ENCODE data around the gene ATG9A. TPM values are rescaled to one million over a fixed set of nuclear protein-coding genes. Genes with fewer than 3 reads are reported as not detected.

The ATG9A gene
- total and polyA plus RNA-seq, 9 of the 15 experiments (the other 6 are each of a cell fraction or from before 2014, with no cell fraction given), result 0.25 to 65.6 (median 23.4) TPM

DNA sequence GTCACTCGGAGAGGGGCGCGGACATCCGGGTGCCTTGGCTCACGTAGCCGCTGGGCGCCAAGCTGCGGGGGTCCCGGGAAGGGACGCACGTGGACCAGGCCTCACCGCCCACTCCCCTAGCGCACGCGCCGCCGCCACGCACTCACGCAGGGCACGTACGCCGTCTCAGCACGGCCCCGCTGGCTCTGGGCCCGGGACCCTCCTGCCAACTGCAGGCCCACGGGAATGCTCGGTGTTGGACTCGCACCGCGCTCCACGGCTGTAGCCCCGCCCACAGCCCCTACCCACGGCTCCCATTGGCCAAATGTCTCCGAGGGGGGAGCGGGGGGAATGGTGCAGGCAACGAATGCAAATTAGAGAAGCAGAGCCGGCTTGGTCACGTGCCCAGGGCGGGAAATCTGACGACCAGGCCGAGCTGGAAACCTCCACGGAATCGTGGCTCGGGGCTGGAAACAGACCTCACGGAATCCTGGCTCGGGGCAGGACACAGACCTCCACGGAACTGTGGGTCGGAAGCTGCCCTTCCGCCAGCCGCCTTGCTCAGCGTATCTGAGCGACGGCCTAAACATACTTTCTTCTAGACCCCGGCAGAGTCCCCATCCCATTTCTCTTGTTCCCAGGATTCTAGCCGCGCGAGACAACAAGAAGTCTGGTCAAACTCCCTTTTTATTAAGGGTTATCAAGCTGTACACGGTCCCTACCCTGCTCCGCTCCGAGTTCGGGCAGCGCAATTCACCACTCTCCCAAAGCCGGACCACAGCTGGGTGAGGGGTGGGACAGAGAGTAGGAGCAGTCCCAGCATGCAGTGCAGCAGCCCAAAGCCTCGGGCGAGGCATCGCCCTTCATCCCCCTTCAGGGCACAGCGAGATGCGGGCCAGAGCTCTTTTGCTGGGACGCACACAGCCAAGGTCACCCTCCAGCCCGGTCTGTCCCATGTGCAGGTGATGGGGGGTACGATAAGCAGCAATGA, 10.4 kb downstream of the ATG9A start, which contains the start of gene ABCB6 (continued):
- peak; percentile 53 for TF ChIP-seq SAP30 (IDR thresholded peaks at IDR 0.05; ENCODE audit: borderline replicate concordance, insufficient read depth, low read depth, low read length, poor library complexity, severe bottlenecking)
- no peak for TF ChIP-seq ASH1L (IDR thresholded peaks at IDR 0.05; ENCODE audit: borderline replicate concordance, low read depth, partially characterized antibody)
- no peak for TF ChIP-seq MCM2 (IDR thresholded peaks at IDR 0.05; ENCODE audit: low read depth)
- no peak for TF ChIP-seq ZNF124 (CRISPR knock-in tag; IDR thresholded peaks at IDR 0.05)
- TF ChIP-seq ESRRA (IDR thresholded peaks at IDR 0.05; ENCODE audit: borderline replicate concordance, low read depth), result 0 out of 2 replicates have a peak, but pooled peaks have one; percentile 10
- no peak for TF ChIP-seq FOS (IDR thresholded peaks at IDR 0.05; ENCODE audit: extremely low read depth, insufficient read length)
- TF ChIP-seq ZNF830 (CRISPR knock-in tag; IDR thresholded peaks at IDR 0.05), result no peak
- no peak for TF ChIP-seq TRIM28 (IDR thresholded peaks at IDR 0.05)
- no peak for TF ChIP-seq KLF6 (CRISPR knock-in tag; IDR thresholded peaks at IDR 0.05; ENCODE audit: borderline replicate concordance)
- no peak for TF ChIP-seq ZNF212 (CRISPR knock-in tag; IDR thresholded peaks at IDR 0.05)
- TF ChIP-seq ZNF274 (IDR thresholded peaks at IDR 0.05; ENCODE audit: borderline replicate concordance, low read depth, low read length), result no peak
- TF ChIP-seq ZNF76 (CRISPR knock-in tag; IDR thresholded peaks at IDR 0.05; ENCODE audit: borderline replicate concordance), result no peak
- TF ChIP-seq RBM14 (IDR thresholded peaks at IDR 0.05; ENCODE audit: borderline replicate concordance, insufficient read depth, low read depth, low read length), result no peak
- TF ChIP-seq, protein P1, sequence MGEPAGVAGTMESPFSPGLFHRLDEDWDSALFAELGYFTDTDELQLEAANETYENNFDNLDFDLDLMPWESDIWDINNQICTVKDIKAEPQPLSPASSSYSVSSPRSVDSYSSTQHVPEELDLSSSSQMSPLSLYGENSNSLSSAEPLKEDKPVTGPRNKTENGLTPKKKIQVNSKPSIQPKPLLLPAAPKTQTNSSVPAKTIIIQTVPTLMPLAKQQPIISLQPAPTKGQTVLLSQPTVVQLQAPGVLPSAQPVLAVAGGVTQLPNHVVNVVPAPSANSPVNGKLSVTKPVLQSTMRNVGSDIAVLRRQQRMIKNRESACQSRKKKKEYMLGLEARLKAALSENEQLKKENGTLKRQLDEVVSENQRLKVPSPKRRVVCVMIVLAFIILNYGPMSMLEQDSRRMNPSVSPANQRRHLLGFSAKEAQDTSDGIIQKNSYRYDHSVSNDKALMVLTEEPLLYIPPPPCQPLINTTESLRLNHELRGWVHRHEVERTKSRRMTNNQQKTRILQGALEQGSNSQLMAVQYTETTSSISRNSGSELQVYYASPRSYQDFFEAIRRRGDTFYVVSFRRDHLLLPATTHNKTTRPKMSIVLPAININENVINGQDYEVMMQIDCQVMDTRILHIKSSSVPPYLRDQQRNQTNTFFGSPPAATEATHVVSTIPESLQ (CRISPR knock-in tag; IDR thresholded peaks at IDR 0.05), result 0 out of 2 replicates have a peak, but pooled peaks have one; percentile 83
- TF ChIP-seq BCL6 (CRISPR knock-in tag; IDR thresholded peaks at IDR 0.05), result no peak
- peak; percentile 72 for TF ChIP-seq CXXC5 (CRISPR knock-in tag; IDR thresholded peaks at IDR 0.05)
- TF ChIP-seq WHSC1 (IDR thresholded peaks at IDR 0.05; ENCODE audit: low read length), result no peak
- no peak for TF ChIP-seq MCM3 (IDR thresholded peaks at IDR 0.05)
- TF ChIP-seq SRSF9 (IDR thresholded peaks at IDR 0.05; ENCODE audit: borderline replicate concordance, low read depth, low read length), result no peak
- TF ChIP-seq NCOA6 (IDR thresholded peaks at IDR 0.05), result no peak
- no peak for TF ChIP-seq MAFF (IDR thresholded peaks at IDR 0.05; ENCODE audit: low read length)
- no peak for TF ChIP-seq HNRNPLL (IDR thresholded peaks at IDR 0.05; ENCODE audit: low read depth, low read length, poor library complexity, severe bottlenecking)
- peak; percentile 84 for TF ChIP-seq ZFX (CRISPR knock-in tag; IDR thresholded peaks at IDR 0.05)
- TF ChIP-seq KAT8 (IDR thresholded peaks at IDR 0.05; ENCODE audit: low read depth), result no peak
- TF ChIP-seq CBFB (CRISPR knock-in tag; IDR thresholded peaks at IDR 0.05), result no peak
- no peak for TF ChIP-seq RBM25 (IDR thresholded peaks at IDR 0.05; ENCODE audit: low read depth, low read length, severe bottlenecking)
- TF ChIP-seq, protein P2, sequence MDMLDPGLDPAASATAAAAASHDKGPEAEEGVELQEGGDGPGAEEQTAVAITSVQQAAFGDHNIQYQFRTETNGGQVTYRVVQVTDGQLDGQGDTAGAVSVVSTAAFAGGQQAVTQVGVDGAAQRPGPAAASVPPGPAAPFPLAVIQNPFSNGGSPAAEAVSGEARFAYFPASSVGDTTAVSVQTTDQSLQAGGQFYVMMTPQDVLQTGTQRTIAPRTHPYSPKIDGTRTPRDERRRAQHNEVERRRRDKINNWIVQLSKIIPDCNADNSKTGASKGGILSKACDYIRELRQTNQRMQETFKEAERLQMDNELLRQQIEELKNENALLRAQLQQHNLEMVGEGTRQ (CRISPR knock-in tag; IDR thresholded peaks at IDR 0.05), result peak; percentile 97
- 0 out of 4 replicates have a peak, but pooled peaks of 1 of the 2 experiments have one; percentile 24 for TF ChIP-seq KDM4B (IDR thresholded peaks at IDR 0.05; ENCODE audit: borderline replicate concordance in 2 of 2, low read depth in 1 of 2)
